ENCODE measurements around the gene LAMA5. TPM values are rescaled to one million over a fixed set of nuclear protein-coding genes. Genes with fewer than 3 reads are reported as not detected.

LAMA5 gene
- total RNA-seq, 1 donor from 2014 or later: 150 TPM

DNA sequence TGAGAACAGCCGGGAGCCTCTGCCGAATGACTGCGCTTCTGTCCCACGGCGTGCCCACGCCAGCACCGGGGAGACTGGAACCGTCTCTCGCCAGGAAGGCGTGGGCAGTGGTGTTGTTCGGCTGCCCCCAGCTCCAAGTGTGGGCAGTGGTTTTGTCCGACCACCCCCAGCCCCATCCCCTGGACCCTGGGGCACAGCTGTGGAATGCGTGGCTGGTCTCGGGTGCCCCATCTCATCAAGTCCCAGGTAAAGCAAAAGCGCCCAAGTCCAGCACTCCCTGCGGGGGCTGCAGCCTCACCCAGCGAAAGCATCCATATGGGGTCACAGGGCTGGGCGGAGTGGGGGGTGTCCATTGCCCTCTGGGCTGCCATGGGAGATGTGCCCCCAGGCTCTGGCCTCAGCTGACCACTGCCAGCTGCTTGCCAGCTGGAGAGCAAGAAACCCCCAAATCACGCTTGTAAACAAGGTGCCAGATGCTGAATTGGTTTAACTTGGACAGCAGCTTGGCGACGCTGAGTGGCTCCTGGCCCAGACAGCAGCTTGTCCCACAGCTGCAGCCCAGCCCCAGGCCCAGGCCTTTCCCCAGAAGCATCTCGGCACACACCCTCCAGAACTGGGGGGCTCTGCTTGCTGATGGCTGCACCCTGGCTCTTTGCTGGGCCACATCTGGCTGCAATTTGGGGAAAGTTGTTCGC, 35.5 kb upstream of the LAMA5 start:
- intact Hi-C loops (cut with DNase I): no loop called here
- peaks cover 27% of the 10 kb centered on the region for H3K4me1 ChIP-seq
- H3K27me3 ChIP-seq: no peaks in the 10 kb centered on the region
- TF ChIP-seq POLR2A (IDR thresholded peaks at IDR 0.05) (no peak), POLR2AphosphoS5 (IDR thresholded peaks at IDR 0.05; ENCODE audit: insufficient read depth in 1 of 2, low read depth in 1 of 2) (no peak)
- TF ChIP-seq, protein P1, sequence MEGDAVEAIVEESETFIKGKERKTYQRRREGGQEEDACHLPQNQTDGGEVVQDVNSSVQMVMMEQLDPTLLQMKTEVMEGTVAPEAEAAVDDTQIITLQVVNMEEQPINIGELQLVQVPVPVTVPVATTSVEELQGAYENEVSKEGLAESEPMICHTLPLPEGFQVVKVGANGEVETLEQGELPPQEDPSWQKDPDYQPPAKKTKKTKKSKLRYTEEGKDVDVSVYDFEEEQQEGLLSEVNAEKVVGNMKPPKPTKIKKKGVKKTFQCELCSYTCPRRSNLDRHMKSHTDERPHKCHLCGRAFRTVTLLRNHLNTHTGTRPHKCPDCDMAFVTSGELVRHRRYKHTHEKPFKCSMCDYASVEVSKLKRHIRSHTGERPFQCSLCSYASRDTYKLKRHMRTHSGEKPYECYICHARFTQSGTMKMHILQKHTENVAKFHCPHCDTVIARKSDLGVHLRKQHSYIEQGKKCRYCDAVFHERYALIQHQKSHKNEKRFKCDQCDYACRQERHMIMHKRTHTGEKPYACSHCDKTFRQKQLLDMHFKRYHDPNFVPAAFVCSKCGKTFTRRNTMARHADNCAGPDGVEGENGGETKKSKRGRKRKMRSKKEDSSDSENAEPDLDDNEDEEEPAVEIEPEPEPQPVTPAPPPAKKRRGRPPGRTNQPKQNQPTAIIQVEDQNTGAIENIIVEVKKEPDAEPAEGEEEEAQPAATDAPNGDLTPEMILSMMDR (IDR thresholded peaks at IDR 0.05): no peak
- no peak overlapping the region for H3K4me3 ChIP-seq
- DNase-seq (ENCODE audit: extremely low spot score in 2 of 2): no peak
- H3K27ac ChIP-seq: no peak overlapping the region
- H3K9me3 ChIP-seq: no peaks in the 10 kb centered on the region
- H3K36me3 ChIP-seq: no peaks in the 10 kb centered on the region

DNA sequence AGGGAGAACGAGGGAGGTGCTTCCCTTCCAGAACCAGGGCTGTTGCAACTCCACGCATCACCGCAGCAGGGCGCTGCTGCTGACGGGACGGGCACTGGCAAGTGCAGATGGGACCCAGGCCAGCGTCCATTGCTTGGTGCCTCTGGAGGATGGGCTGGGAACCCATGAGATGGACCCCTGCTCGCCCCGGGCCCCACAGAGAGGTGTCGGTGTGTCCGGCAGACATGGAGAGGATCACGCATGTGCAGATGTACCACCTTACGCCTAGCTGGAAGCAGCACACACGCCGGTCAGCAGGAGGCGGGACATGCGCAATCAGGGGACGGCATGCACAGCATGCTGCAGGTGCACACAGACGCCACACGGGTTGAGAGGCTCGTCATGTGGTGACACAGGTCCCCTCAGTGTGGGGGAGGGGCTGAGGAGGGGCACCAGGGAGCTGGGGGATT, 34.2 kb upstream of the LAMA5 start:
- Histone ChIP-seq H3K27ac (no peak overlapping the region), H3K27me3 (no peaks in the 10 kb centered on the region)

DNA sequence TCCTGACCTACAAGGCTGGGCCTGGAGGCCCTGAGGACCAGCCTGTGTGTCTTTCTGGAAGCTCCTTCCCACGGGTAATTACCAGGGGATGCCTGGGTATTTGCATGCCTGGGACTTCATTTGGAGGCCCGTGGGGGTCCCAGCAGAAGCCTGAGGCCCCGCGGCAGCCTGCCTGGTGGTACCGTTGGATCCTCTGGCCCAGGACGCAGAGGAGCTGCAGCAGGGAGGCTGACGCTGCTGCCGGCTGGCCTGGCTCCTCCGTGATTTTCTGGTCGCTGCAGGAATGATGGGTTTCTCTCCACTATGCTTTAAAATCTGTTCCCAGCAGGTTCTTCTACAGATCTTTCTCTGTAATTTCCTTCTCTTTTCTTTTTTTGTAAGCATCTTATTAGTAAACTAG, 33.4 kb upstream of the LAMA5 start:
- TF ChIP-seq POLR2A (IDR thresholded peaks at IDR 0.05) (no peak), POLR2AphosphoS5 (IDR thresholded peaks at IDR 0.05; ENCODE audit: insufficient read depth in 1 of 2, low read depth in 1 of 2) (no peak)
- TF ChIP-seq, protein P1 (IDR thresholded peaks at IDR 0.05): no peak
- no peak for DNase-seq (ENCODE audit: extremely low spot score in 2 of 2)
- Histone ChIP-seq H3K9me3 (no peaks in the 10 kb centered on the region), H3K4me1 (peaks cover 12% of the 10 kb centered on the region), H3K27me3 (no peaks in the 10 kb centered on the region), H3K36me3 (no peaks in the 10 kb centered on the region), H3K27ac (no peak overlapping the region), H3K4me3 (no peak overlapping the region)
- intact Hi-C loops (cut with DNase I): no loop called here

More for the DNA sequence above, 34.2 kb upstream of the LAMA5 start:
- Histone ChIP-seq H3K4me3 (no peak overlapping the region), H3K36me3 (no peaks in the 10 kb centered on the region), H3K9me3 (no peaks in the 10 kb centered on the region), H3K4me1 (peaks cover 20% of the 10 kb centered on the region)
- intact Hi-C loops (cut with DNase I): no loop called here
- DNase-seq (ENCODE audit: extremely low spot score in 2 of 2): no peak
- no peak for TF ChIP-seq POLR2A (IDR thresholded peaks at IDR 0.05)
- no peak for TF ChIP-seq POLR2AphosphoS5 (IDR thresholded peaks at IDR 0.05; ENCODE audit: insufficient read depth in 1 of 2, low read depth in 1 of 2)
- TF ChIP-seq, protein P1 (IDR thresholded peaks at IDR 0.05): no peak

DNA sequence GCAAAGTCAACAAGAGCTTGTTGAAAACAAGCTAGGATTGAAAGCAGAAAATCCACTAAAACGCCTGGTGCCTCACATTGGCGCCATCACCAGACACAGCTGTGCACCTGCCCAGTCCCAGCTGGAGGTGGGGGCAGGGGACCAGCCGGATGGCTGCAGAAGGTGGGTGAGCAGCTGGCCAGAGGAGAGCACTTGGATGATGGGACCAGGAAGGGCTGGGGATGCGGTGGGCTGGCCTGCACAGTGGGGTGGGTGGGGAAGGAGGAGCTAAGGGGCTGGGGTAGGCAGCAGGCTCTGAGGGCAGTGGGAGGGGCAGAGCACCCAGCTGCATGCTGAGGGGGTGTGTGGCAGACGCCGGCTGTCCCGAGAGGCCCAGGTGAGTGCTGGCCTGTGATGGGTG, 32.9 kb upstream of the LAMA5 start:
- intact Hi-C loops (cut with DNase I): no loop called here
- Histone ChIP-seq H3K27me3 (no peaks in the 10 kb centered on the region), H3K4me3 (no peak overlapping the region), H3K36me3 (no peaks in the 10 kb centered on the region), H3K4me1 (peaks cover 6% of the 10 kb centered on the region), H3K9me3 (no peaks in the 10 kb centered on the region), H3K27ac (no peak overlapping the region)
- no peak for DNase-seq (ENCODE audit: extremely low spot score in 2 of 2)
- no peak for TF ChIP-seq POLR2AphosphoS5 (IDR thresholded peaks at IDR 0.05; ENCODE audit: insufficient read depth in 1 of 2, low read depth in 1 of 2)
- no peak for TF ChIP-seq POLR2A (IDR thresholded peaks at IDR 0.05)
- TF ChIP-seq, protein P1 (IDR thresholded peaks at IDR 0.05): no peak

DNA sequence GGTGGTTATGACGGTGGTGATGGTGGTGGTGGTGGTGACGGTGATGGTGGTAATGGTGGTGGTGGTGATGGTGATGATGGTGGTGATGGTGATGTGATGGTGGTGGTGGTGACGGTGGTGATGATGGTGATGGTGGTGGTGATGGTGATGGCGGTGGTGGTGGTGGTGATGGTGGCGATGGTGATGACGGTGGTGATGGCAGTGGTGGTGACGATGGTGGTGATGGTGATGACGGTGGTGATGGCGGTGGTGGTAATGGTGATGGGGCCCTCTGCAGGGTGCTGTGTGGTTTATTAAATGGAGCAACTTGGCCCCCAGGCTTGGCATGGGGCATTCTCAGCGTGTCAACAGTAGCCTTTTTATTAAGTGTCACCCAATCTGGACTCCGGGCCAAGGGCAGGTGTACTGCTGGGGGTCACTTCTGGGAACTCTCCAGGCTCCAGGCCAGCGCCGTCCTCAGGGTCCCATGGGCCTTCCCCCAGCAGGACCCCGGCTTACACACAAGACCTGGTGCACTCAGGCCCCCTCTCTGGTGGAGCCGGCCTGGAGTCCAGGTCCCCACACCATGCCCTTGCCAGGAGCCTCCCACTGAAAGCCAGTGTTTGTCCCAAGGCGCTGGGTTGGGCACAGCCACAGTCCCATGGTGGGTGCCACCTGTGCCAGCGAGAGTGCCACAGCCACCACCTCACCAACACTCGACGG, 31.2 kb upstream of the LAMA5 start:
- H3K27me3 ChIP-seq: no peaks in the 10 kb centered on the region
- H3K9me3 ChIP-seq: no peaks in the 10 kb centered on the region
- H3K27ac ChIP-seq: no peak overlapping the region
- DNase-seq (ENCODE audit: extremely low spot score in 2 of 2): no peak
- intact Hi-C loops (cut with DNase I): no loop called here
- TF ChIP-seq, protein P1 (IDR thresholded peaks at IDR 0.05): no peak
- TF ChIP-seq POLR2AphosphoS5 (IDR thresholded peaks at IDR 0.05; ENCODE audit: insufficient read depth in 1 of 2, low read depth in 1 of 2) (no peak), POLR2A (IDR thresholded peaks at IDR 0.05) (no peak)
- H3K36me3 ChIP-seq: peaks cover 0 to 3% of the 10 kb centered on the region in 2 donors
- no peaks in the 10 kb centered on the region for H3K4me1 ChIP-seq
- no peak overlapping the region for H3K4me3 ChIP-seq

All from vagina (tissue), 2 donors.